ENCODE results near the gene RNF150.
"Not testable (repeated sequence)": the region's sequence is repeated elsewhere in the genome, so short reads cannot be mapped to it uniquely, and the experiment has no call there.

RNF150 gene

DNA sequence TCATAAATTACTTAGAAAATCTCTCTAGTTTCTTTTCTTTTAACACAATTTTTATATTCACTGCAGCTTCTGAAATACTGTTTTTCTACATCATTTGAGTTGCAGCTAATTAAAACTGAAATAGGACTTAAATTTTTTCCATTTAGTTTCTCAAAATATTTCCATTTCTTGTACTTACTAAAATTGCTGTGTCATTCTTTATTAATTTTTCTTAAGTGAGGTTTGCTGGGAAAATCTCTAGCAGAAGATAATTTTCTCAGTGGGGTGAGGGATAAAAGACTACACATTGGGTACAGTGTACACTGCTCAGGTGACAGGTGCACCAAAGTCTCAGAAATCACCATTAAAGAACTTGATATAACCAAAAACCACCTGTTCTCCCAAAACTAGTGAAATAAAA is 57.7 kb downstream of the RNF150 start:
- no peak for ATAC-seq
- DNase-seq: no peak

DNA sequence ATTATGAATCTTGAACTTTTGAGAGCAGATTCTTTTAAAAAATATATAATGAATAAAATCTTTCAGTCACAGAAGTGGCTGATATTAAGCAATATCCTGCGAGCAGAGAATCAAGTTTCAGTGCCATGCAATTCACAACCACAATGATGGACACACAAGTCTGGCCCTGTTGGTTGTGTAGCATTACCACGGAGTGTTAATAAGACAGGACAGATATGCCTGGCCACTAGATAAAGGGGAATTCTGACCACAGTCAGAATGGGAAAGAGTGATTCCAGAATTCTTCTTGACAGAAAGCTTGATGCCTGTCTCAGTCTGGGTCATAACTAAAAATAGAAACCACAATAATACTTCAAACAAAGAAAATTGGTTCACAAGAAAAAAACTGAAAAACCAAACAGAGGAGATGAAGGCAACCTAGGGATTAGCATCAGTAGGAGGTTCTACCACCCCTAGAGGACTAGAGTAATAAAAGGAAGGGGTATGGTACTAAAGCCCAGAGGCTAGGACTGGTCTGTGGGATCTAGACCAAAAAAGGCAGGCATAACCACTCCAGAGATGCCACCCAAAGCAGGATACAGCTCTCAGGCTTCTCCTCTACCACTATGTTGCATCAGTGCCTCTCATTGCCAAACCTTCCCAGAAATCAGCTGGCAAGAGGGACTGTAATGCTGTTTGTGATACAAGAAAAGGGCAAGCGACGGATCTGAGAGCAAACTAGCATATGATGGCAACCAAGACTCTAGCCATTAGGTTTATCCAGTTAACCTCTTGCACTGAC is 59.0 kb downstream of the RNF150 start:
- ATAC-seq (no peak), DNase-seq (no peak)

DNA sequence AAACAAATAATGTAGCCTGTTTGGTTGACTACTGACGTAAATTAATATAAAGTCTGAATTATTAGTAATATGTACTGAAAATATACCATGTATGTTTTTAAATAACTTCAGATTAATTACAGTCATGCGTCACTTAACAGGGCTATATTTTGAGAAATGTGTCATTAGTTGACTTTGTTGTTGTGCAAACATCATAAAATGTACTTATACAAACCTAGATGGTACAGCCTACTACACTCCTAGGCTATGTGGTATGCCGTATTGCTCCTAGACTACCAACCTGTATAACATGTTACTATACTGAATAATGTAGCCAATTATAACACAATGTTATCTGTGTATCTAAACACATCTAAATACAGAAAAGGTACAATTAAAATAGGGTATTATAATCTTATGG is 66.6 kb downstream of the RNF150 start:
- ATAC-seq (no peak), DNase-seq (no peak)

DNA sequence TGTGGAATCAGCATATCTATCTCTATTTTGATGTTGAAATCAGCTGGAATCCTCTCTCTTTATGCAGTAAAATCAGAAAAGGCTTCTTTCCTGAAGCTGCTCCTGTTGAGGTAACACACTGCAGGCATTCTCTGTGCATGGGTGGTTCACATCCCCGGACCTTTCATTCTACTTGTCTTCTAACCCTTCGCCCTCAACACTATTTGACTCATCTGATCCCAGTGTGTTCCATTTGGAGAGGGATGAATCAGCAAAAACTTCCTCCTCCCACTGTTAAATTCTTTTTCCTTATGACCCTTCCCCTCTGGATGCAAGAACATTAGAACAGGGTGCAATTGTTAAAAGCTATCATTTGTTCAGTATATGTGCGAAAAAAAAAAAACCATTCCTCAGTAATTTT is 67.4 kb downstream of the RNF150 start:
- no peak for DNase-seq
- ATAC-seq: no peak

DNA sequence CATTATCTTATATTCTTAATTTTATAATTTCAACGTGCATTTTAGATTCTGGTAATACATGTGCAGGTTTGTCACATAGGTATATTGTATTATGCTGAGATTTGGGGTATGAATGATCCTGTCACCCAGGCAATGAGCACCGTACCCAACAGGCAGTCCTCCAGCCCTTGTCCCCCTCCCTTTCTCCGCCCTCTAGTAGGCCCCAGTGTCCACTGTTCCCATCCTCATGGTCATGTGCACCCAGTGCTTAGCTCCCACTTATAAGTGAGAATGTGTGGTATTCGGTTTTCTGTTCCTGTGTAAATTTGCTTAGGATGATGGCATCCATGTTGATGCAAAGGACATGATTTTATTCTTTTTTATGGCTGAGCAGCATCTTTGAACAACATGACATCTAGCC is 70.6 kb downstream of the RNF150 start:
- no peak for ATAC-seq
- no peak for DNase-seq

DNA sequence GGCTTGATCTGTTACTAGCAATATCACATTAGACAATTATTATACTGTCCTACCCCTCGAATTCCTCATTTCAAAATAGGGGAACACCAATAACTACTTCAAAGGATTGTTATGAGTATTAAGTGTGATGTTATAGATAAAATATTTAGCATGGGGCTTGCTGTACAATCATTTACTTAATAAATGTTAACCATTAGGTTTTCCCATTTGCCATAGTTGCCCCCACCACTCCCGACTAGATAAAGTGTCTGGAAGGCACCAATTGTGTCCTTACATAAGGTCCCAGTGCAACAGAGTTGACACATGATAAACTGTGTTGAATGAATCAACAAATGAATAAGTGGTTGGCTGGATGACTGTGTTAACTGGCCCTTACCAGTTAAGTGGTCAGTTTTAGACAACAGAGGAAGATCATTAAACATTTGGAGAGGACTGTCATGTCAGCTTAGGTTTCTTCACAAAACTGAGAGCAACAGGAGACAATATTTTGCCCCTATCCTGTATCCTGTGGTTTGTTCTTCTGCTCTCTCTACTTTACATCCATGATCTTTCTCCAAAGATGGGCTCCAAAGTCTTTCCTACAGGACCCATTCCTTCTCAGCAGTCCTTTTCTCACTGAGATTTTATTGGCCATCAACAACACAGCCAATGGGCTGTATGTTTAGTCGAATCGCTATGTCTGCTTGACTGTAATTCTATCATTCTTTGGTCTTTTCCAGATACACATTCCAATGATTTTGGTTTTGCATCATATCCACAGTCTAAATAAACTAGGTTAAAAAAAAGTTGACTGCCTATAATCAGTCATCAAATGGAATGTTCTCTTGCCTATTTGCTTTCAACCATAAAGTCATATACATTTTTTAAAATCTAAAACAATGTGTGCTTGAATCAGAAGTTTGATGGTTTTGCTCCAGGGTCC is 74.4 kb downstream of the RNF150 start:
- DNase-seq: no peak
- ATAC-seq: no peak

DNA sequence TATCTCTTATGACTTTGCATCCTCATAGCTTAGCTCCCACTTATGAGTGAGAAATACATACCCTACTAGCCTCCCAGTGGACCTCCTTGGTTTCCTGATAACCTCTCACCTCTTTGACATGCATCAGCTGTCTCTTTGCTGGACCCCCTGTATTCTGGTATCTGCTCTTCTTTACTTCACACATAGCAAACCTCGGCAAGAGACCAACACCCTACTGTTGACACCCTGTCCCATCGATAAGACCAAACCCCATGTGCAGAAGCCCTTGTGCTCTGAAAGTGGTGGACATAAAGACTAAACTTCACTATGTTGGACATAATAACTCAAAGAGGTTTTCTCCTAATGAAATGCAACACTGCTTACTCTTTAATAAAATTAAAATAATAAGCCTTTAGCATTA is 75.7 kb downstream of the RNF150 start:
- DNase-seq: no peak
- ATAC-seq: no peak

DNA sequence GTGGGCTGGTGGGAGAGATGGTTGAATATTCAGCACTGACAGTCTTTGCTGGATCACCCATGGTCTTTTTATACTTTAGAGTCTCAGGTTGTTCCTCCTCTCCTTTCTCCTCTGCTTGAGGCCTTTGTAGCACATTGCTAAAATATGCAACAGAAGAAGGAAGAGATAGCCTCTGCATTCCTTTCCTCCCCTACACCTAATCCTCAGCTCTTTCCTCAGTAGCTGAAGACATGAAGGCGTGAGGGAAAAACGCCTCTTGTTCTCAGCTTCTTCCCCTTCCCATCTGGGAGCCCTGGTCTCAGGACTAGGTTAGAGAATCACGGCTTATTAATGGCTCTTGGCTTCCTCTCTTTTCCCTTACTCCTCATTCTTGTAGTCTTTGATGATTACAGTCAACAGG is 76.8 kb downstream of the RNF150 start:
- ATAC-seq: no peak
- no peak for DNase-seq

DNA sequence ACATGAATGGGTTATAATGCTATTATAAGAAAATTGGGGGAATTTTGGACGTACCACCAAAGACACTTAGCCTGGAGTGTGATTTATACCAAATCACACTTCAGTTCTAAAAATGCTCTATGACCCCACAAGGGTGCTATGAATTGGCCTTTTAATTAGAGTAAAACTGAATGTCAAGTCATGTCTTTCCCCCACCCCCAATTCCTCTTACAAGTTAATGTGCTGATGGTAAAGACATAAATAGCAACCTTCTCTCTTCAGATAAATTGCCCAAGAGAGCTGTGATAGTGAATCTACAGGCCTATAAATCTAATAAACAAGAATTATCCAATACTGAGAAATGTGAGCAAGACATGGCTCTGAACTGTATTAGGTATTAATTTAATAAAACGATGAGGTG is 78.8 kb downstream of the RNF150 start:
- ATAC-seq (no peak), DNase-seq (no peak)

DNA sequence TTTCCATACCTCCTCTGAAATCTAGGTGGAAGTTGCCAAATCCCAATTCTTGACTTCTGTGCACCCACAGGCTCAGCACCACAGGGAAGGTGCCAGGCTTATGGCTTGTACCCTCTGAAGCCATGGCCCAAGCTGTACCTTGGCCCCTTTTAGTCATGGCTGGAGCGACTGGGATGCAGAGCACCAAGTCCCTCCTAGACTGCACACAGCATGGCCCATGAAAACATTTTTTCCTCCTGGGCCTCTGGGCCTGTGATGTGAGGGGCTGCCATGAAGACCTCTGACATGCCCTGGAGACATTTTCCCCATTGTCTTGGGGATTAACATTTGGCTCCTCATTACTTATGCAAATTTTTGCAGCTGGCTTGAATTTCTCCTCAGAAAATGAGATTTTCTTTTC is 82.3 kb downstream of the RNF150 start:
- ATAC-seq, DNase-seq: not testable (repeated sequence)

DNA sequence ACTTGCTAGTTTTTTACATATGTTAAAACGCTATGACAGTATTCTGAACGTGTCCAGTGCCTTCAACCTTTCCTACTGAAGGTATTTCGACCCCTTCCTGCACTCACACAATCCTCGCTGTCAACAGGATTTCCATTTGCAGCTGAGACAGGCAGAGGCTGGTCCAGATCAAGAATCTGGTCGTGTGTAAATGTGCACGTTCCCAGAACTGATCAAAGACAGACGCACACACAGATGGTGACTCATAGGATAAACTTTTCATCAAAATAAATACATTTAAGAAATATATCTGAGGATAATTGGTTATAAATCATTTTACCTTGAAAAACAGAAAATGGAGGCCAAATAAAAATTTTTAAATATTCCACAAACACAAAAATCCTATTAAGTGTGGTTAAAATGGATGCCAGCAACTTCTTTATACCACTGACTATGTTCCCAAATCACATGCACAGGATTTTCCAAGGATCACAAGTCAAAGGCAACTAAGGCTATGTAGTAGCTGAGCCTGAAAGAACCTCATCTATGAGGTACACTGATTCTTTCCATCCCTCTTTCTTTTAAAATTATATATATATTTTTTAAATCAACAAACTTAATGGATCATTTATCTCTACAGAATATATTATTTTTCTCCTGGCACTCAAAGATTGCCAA is 85.9 kb downstream of the RNF150 start:
- DNase-seq (no peak), ATAC-seq (no peak)

DNA sequence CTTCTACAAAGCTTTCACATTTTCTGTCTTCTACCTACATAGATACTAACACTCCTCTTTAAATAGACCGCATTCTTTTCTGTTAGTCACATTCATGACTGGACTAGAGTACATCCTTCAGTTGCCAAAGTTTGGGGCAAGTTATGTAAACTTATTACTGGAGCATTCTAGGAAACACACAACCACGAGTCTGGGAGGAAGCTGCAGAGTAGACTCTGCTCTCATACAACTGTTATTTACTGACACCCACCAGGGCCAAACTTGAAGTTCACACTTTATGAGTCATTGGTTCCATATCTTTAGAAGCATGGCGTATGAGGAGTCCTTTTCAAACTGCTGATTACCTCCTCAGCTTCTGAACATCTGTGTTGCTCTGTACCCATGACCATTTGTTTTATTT is 87.0 kb downstream of the RNF150 start:
- ATAC-seq (peak; percentile 23), DNase-seq (no peak)

DNA sequence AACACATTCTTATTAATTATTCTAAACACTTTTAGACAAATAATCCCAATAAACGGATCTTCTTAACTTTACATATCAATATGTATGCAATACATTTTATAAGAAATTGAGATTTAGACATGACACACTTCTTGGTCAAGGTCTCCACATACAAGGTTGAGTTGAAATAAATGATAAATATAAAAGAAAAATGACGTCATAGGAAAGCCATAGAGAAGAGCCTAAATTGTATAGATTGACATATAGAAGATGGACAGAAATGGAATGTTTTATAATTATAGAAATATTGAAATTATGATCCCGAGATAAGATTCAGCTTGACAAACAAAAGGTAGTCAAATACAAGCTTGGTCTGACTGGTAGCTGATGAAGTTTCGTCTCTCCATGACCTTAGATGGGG is 87.4 kb downstream of the RNF150 start:
- DNase-seq (no peak), ATAC-seq (no peak)

DNA sequence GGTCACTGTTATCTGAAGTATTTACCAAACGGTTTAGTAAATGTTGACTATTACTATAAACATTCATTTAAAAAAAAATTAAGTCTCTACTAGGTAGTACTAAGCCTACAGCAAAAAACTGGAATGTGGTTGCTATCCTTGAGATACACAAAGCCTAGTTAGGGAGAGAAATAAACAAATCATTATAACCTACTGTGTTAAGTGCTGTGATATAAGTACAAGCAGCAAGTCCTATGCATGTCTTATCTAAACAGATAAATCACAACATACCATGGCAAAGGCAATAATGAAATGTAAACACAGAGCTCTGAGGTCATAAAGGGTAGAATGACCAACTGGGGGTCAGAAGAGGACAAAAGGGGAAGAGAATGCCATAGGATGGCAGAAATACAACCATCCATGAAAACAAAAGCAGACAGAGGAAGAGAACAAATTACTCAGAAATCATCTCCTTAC is 92.2 kb downstream of the RNF150 start:
- ATAC-seq: no peak
- DNase-seq: no peak

DNA sequence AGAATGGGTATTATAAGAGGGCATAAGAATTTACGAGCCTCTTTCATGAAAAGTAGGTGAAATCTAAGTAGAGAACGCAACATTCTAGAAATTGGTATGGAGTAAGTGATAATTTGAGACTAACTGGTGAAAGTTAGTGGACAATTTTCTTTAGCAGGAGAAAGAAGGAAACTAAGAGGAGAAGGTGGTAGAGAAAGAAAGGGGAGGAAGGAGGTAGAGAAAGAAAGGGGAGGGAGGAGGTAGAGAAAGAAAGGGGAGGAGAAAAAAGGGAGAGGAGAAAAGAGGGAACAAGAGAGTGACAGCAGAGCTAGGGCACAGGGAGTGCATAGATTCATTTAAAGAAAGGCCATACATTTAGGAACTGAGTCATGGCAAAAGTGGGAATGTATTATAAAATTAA is 94.1 kb downstream of the RNF150 start:
- ATAC-seq: no peak
- DNase-seq: no peak

DNA sequence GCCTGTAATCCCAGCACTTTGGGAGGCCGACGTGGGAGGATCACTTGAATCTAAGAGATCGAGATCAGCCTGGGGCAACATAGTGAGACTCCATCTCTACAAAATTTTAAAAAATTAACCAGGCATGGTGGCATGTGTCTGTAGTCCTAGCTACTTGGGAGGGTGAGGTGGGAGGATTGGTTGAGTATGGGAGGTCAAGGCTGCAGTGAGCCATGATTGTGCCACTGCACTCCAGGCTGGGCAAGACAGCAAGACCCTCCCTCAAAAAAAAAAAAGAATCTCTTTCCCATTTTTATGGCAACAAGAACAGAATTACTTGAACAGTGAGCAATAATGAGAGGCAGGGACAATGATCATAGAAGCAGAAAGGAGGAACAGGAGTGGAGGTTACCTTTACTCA is 94.8 kb downstream of the RNF150 start:
- DNase-seq (no peak), ATAC-seq (no peak)

DNA sequence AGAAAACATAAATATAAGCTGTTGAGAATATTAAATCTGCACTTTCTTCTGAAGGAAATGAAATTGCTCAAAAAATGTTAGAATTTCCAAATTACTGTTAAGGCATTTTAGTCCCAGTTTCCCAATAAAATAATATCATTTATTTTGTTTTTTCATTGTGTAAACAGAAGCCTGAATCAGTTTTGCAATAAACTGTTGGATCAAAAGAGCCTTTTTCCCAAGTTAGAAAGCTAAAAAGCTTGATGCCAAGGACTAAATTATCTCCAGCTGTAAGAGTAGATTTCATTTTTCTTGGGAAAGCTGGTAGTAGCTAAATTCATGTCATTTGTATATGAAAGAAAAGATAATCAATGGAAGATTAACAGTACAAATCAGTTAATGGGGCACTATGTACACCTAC is 95.8 kb downstream of the RNF150 start:
- ATAC-seq: no peak
- no peak for DNase-seq

DNA sequence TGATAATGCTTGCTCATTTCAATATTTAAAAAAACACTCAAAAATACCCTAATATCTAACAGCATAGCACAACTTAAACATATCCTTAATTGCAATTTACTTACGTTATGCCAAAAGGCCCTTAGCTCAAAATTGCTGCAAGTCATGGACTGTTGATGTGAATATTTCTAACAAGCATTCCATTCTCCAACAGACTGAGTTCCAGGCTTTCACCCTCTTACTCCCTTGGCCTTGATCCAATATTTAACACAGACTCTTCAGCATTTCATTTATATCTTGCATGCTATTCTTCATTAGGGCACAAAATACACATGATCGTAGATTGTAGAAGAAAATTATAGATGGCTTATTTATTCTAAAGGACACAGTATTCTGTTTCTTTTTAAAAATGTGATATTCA is 96.5 kb downstream of the RNF150 start:
- ATAC-seq: no peak
- DNase-seq: no peak

DNA sequence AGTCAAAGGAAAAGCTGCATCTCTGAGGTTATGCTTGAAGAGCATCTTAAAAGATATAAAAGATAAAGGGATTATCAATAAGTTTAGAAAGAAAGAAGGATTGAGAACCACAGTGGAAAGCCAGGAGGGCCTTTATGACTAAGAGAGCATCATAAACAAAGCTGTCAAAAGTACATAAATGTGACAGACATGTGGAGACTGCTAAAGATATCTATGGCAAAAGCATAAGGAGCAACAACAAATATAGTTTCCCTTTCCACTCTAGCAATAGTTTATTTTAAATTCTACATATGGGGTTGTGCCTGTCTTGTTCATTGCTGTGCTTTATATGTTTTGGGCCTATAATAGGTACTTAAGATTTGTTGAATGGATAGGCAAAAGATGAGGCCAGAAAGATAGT is 97.3 kb downstream of the RNF150 start:
- DNase-seq (no peak), ATAC-seq (no peak)

DNA sequence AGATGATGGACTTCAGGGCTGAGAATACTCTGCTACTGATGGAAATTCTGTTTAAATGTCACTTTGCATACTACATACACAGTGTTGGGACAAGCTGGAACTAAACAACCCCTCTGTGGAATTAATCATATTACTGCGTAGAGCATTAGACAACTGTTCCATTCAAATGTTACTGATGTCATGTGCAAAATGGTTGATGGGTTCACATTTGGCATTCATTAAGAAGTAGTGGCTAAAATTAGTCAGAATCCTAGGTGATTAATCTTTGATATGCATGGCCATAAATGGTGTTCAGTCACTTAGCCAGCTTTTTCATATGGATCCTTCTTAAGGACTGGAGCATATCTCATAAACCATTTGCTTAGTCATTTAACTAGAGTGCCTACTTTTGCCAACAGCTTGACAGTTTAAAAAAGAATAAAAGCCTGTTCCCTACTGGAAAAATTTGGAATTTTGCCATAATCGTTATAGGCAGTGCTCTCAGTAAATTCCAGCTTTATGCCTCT is 105.2 kb downstream of the RNF150 start:
- DNase-seq: no peak
- no peak for ATAC-seq

DNA sequence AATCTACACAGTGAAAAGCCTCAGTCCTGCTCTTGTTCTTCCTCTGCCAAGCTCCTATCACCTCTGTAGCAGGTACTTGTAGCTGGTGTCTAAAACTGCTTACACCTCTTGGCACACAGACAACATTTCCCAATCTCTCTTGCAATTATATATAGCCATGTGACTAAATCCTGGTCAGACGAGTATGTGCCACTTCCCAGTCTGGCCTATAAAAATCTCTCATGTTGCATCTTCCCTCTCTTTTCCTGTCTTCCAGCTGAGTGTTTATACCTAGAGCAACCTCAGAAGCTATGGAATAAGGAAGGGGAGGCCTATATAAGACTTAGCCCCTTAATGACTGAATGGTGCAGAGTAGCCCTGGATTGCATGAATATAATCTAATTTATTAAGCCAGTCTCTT is 105.8 kb downstream of the RNF150 start:
- ATAC-seq: no peak
- DNase-seq: no peak

DNA sequence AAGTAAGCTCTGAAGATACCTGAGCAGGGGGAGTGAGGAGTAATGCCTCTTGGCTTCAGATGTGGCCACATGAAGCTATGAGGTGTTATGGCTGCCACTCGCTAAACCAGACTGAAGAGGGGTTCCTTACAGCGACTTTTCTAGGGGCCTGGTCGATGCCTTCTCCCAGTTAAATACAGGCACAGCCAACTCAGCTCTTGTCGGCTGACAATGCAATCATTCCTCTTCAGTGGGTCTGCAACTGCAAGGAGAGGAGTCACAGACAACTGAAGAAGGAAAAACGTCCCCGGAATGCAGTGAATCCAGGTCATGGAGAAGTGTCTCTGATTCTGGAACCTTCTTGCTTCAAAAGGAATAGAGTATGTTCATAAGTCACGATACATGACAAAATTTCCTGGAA is 106.4 kb downstream of the RNF150 start:
- DNase-seq (no peak), ATAC-seq (no peak)

DNA sequence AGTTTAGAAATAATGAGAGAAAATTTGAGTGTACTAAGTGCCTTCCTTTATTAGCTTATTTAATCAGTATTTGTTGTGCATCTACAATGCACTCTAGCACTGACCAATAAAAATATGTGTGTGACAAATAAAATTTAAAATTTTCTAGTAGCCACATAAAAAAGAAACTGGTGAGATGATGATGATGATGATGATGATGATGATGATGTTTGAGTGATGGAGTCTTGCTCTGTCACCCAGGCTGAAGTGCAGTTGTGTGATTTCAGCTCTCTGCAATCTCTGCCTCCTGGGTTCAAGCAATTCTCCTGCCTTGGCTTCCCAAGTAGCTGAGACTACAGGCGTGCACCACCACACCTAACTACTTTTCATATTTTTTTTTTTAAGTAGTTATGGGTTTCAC is 110.2 kb downstream of the RNF150 start:
- DNase-seq (no peak), ATAC-seq (no peak)

Measured in stimulated activated naive CD8-positive, alpha-beta T cell treated with anti-CD3 and anti-CD28 coated beads, Interleukin-15, Interleukin-2, amounts not matched to agents 100 U/mL and 50 U/mL, for 24 hours (primary cell).